Naive thymus-derived CD4-positive, alpha-beta T cell (primary cell): ENCODE results near the gene TBX20. TPM values are rescaled to one million over a fixed set of nuclear protein-coding genes. Genes with fewer than 3 reads are reported as not detected.
"Not testable (repeated sequence)": the region's sequence is repeated elsewhere in the genome, so short reads cannot be mapped to it uniquely, and the experiment has no call there.

Experiments used
- ATAC-seq: fragments of 150-1000 bp; cut with Tn5 transposase; 2 replicates; pipeline ENCODE4 v1.10.0; 2021; ENCODE audit warnings: mild to moderate bottlenecking, moderate library complexity
- CTCF ChIA-PET: fragments of 350-600 bp; sonication (Branson Sonifier 250); formaldehyde crosslinking; loops from one replicate; lab custom pipeline; 2021; ENCODE audit warnings: antibody characterized with exemption; lab: Charles Lee
- POLR2A ChIA-PET: fragments of 350-600 bp; sonication (Branson Sonifier 250); formaldehyde crosslinking; loops from one replicate; lab custom pipeline; 2021; ENCODE audit warnings: antibody characterized with exemption, inconsistent platforms; lab: Charles Lee
- DNase-seq, 9 donors: peaks; one replicate each; pipeline versions ENCODE4 v3.0.0 to v3.0.0-alpha.2; 2020 to 2022; ENCODE audit warnings: mixed read lengths in 1 of 9
- H3K27ac ChIP-seq: one replicate; pipeline ENCODE4 v1.7.0; 2013; ENCODE audit warnings: mild to moderate bottlenecking, low read depth, low read length, moderate library complexity
- H3K27me3 ChIP-seq, 2 donors: one replicate each; pipeline ENCODE4 v1.7.0; 2013; ENCODE audit warnings: low read length in 2 of 2, mild to moderate bottlenecking in 2 of 2, moderate library complexity in 2 of 2; ENCODE audit not compliant: control insufficient read depth in 2 of 2, insufficient read depth in 2 of 2
- H3K36me3 ChIP-seq, 3 experiments: 1 replicate in 2 of 3; 2 replicates in 1 of 3; pipeline ENCODE4 v1.7.0; 2013; ENCODE audit warnings: low read length in 3 of 3, mild to moderate bottlenecking in 3 of 3, moderate library complexity in 1 of 3; ENCODE audit not compliant: insufficient read depth in 3 of 3, control insufficient read depth in 2 of 3
- H3K4me1 ChIP-seq, 2 donors: one replicate each; pipeline ENCODE4 v1.7.0; 2013; ENCODE audit warnings: low read length in 2 of 2, mild to moderate bottlenecking in 2 of 2, moderate library complexity in 1 of 2; ENCODE audit not compliant: control insufficient read depth in 2 of 2, insufficient read depth in 2 of 2
- H3K4me3 ChIP-seq: 2 replicates; pipeline ENCODE4 v1.7.0; 2013; ENCODE audit warnings: mild to moderate bottlenecking, low read length
- H3K9me3 ChIP-seq, 3 experiments: 1 replicate in 2 of 3; 2 replicates in 1 of 3; pipeline ENCODE4 v1.7.0; 2013; ENCODE audit warnings: low read length in 3 of 3; ENCODE audit not compliant: control insufficient read depth in 2 of 3
- H3K27ac Mint-ChIP-seq, 9 donors: one replicate each; pipeline ENCODE4 v1.8.0; 2020 to 2022; ENCODE audit warnings: mixed read lengths in 9 of 9, mild to moderate bottlenecking in 8 of 9, moderate library complexity in 5 of 9, inconsistent platforms in 2 of 9
- H3K27me3 Mint-ChIP-seq, 5 donors: one replicate each; pipeline ENCODE4 v1.8.0; 2021 to 2022; ENCODE audit warnings: mixed read lengths in 5 of 5, mild to moderate bottlenecking in 1 of 5
- H3K36me3 Mint-ChIP-seq, 5 donors: one replicate each; pipeline ENCODE4 v1.8.0; 2020 to 2022; ENCODE audit warnings: mixed read lengths in 5 of 5, mild to moderate bottlenecking in 3 of 5, inconsistent platforms in 1 of 5
- H3K4me1 Mint-ChIP-seq, 7 donors: one replicate each; pipeline ENCODE4 v1.8.0; 2020 to 2022; ENCODE audit warnings: mixed read lengths in 7 of 7, mild to moderate bottlenecking in 3 of 7, inconsistent platforms in 1 of 7
- H3K4me3 Mint-ChIP-seq, 10 donors: one replicate each; pipeline ENCODE4 v1.8.0; 2020 to 2022; ENCODE audit warnings: mild to moderate bottlenecking in 10 of 10, mixed read lengths in 10 of 10, moderate library complexity in 6 of 10, inconsistent platforms in 2 of 10
- H3K9me3 Mint-ChIP-seq, 11 donors: one replicate each; pipeline ENCODE4 v1.8.0; 2020 to 2022; ENCODE audit warnings: mixed read lengths in 11 of 11, mild to moderate bottlenecking in 4 of 11, inconsistent platforms in 1 of 11, moderate library complexity in 1 of 11
- intact Hi-C, 2 donors: fragments of 100-400 bp; cut with micrococcal nuclease; formaldehyde crosslinking; loops; one replicate each; pipeline ENCODE4 v1.15.1; 2023
- polyA plus RNA-seq, 2 donors: library from polyadenylated mRNA; unstranded; fragments of 300-500 nt; fragmentation: Illumina TruSeq; gene quantifications; one replicate each; pipeline ENCODE4 v1.2.3, GENCODE V29; 2021
- total RNA-seq, 6 experiments: library from RNA in 5 of 6; stranded (reverse) in 5 of 6; gene quantifications; 1 replicate in 5 of 6; 2 replicates in 1 of 6; pipeline ENCODE4 v1.2.3 and lab custom pipeline; 2021 to 2026

Gene TBX20
- total and polyA plus RNA-seq, 7 experiments from 2014 or later = not detected

DNA sequence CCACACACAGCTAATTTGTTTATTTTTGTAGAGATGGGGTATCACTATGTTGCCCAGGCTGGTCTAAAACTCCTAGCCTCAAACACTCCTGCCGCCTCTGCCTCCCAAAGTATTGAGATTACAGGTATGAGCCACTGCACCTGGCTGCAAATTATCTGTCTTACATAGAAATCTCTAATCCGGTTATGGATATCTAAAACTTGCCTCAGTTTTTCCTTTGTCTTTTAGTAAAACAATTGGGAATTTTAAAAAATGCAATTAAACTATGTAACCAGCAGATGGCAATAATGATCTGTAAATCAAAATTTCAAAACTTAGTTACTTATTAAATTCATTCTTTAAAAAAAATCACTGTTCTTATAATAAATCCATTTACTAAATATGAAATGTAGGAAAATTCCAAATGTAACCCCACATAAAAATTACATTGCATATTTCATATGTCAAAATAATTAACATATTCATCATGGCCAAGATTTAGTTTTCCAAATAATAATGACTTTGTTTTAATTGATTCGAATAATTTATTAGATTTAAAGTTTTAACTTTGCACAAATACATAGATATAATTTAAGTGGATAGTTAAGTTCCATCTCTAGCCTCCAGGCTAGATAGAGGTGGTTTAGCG, 63.6 kb downstream of the TBX20 start:
- H3K27ac ChIP-seq, H3K4me3 ChIP-seq, H3K27ac Mint-ChIP-seq, POLR2A ChIA-PET, CTCF ChIA-PET, H3K36me3 ChIP-seq, H3K9me3 Mint-ChIP-seq, H3K9me3 ChIP-seq, DNase-seq, H3K27me3 ChIP-seq, H3K4me1 ChIP-seq, H3K4me3 Mint-ChIP-seq, ATAC-seq, H3K36me3 Mint-ChIP-seq: not testable (repeated sequence)
- Mint-ChIP-seq H3K4me1 (peaks cover 5 to 19% (median 6%) of the 10 kb centered on the region in 7 donors), H3K27me3 (peaks cover 17 to 41% (median 27%) of the 10 kb centered on the region in 5 donors)
- intact Hi-C loops = loop anchor here in 1 of 2 donors (2.0 kb wide), 1 partner anchor 347 kb away; no protein-coding TSS in a partner anchor

DNA sequence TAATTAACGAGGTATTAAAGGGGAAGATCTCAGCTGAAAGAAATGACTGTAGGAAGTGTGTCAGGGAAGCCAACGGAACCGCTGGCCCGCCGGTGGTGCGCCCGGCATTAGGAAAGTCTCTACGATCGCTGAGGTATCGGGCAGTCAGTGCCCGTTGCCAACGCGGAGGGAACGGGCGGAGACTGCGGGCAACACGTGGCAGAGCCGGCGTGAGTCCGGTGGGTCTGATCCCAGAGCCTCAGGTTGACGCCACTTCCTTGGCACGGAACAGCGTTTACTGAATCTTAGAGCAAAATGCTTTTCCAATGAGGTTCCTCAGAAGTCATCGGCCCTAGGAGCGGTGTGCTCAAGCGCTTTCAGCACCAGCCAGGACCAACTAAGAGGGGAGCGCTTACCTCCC, 67.1 kb downstream of the TBX20 start:
- Mint-ChIP-seq H3K27me3 (peaks cover 21 to 48% (median 30%) of the 10 kb centered on the region in 5 donors), H3K4me3 (peak overlapping the region in 9 of 10 donors; percentile 13 to 84 (median 59)), H3K4me1 (peaks cover 5 to 19% (median 6%) of the 10 kb centered on the region in 7 donors)
- H3K9me3 Mint-ChIP-seq, CTCF ChIA-PET, H3K27ac Mint-ChIP-seq, DNase-seq, H3K9me3 ChIP-seq, ATAC-seq, H3K27me3 ChIP-seq, H3K36me3 ChIP-seq, H3K27ac ChIP-seq, H3K4me3 ChIP-seq, H3K36me3 Mint-ChIP-seq, POLR2A ChIA-PET, H3K4me1 ChIP-seq: not testable (repeated sequence)
- intact Hi-C loops = loop anchor here in 1 of 2 donors (5.0 kb wide), 2 partner anchors 66 to 336 kb away; partner anchors contain the start of gene TBX20

DNA sequence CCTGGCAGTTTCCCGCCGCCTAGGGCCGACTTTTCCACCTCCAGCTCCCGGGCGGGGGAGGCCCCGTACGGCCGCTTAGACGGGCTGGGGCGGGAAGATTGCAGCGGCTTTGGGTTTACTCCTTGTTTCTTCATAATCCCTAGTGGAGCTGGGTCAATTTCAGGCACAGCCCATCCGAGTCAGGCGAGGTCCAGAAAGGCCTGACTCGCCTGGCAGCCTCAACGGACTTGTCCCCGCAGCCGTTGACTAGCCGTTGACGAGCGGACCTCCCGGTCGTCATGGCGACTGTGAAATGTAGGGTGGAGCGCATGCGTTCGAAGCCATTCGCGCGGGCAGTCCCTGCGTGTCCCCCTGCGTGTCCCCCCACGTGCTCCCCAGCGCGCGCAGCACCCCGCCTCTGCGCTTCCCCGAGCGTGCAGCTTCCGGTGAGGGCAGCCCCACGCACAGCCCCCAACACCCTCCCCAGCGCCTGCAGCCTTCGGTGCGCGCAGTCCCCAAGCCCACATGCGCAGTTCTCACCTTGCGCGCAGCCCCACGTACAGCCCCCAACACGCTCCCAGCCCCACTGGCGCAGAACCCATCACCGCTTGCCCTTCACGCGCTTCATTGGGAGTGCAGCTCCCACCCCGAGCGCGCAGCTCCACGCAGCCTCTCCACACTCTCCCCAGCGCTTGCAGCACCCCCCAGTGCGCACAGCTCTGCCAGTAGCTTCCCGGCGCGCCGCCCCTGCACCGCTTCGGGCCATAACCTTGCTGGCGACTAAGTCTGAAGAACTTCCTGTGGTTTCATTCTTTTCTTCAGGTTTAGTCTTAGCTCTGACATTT, 67.8 kb downstream of the TBX20 start:
- Histone ChIP-seq H3K36me3 (no peaks in the 10 kb centered on the region), H3K27ac (no peak overlapping the region), H3K9me3 (no peaks in the 10 kb centered on the region), H3K4me1 (no peaks in the 10 kb centered on the region), H3K4me3 (no peak overlapping the region), H3K27me3 (no peaks in the 10 kb centered on the region)
- H3K4me3 Mint-ChIP-seq = peak overlapping the region in 9 of 10 donors; percentile 13 to 84 (median 59)
- POLR2A ChIA-PET = no interaction called here
- H3K4me1 Mint-ChIP-seq = peaks cover 5 to 19% (median 6%) of the 10 kb centered on the region in 7 donors
- H3K27me3 Mint-ChIP-seq = peaks cover 21 to 48% (median 30%) of the 10 kb centered on the region in 5 donors
- intact Hi-C loops = loop anchor here in 1 of 2 donors (5.0 kb wide), 2 partner anchors 66 to 336 kb away; partner anchors contain the start of gene TBX20
- CTCF ChIA-PET = no interaction called here
- no peaks in the 10 kb centered on the region for H3K9me3 Mint-ChIP-seq
- no peak overlapping the region for H3K27ac Mint-ChIP-seq
- no peaks in the 10 kb centered on the region for H3K36me3 Mint-ChIP-seq
- ATAC-seq (no peak), DNase-seq (peak in 1 of 9 donors; percentile 23)

DNA sequence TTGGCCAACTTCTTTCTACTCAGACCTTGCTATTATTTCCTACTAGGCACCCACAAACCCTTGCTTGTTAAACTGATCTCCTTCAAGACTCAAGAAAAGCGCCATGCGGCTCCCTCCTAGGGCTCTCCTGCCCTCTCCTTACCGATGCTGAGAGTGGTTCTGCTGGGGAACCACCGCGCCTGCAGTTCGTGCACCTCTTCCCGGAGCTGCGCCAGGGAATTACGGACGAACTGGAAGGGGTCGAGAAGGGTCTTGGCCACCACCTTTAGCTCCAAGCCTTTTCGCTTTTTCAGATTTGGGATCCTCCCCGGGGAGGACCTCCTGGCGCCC, 68.4 kb downstream of the TBX20 start:
- H3K27ac Mint-ChIP-seq, H3K4me1 ChIP-seq, H3K36me3 Mint-ChIP-seq, ATAC-seq, H3K36me3 ChIP-seq, H3K9me3 ChIP-seq, H3K27ac ChIP-seq, POLR2A ChIA-PET, CTCF ChIA-PET, H3K9me3 Mint-ChIP-seq, DNase-seq, H3K27me3 ChIP-seq, H3K4me3 ChIP-seq: not testable (repeated sequence)
- Mint-ChIP-seq H3K4me1 (peaks cover 5 to 19% (median 6%) of the 10 kb centered on the region in 7 donors), H3K4me3 (peak overlapping the region in 1 of 10 donors; percentile 84), H3K27me3 (peaks cover 22 to 48% (median 30%) of the 10 kb centered on the region in 5 donors)
- intact Hi-C loops = loop anchor here in 1 of 2 donors (5.0 kb wide), 2 partner anchors 67 to 337 kb away; partner anchors contain the start of gene TBX20

DNA sequence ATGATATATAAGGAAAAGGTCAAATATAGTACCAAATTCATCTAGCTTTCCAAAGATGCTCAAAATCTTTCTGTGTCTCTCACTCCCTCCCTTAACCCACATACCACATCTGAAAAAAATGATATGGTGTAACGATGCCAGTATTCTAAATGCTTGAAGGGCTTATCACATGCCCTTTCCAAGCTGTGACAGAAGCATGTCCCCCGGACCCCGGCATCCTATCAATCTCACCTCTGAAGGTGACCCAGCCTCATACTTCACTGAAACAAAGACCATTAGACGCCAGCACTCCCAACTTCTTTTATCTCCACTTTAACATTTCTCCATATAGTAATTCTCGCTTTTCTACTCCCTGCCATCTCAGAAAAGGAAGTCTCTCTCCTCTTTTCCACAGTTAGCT, 68.9 kb downstream of the TBX20 start:
- H3K4me1 ChIP-seq, H3K27me3 ChIP-seq, DNase-seq, H3K4me3 ChIP-seq, H3K36me3 Mint-ChIP-seq, ATAC-seq, H3K27ac Mint-ChIP-seq, POLR2A ChIA-PET, H3K27ac ChIP-seq, H3K9me3 ChIP-seq, CTCF ChIA-PET, H3K36me3 ChIP-seq, H3K9me3 Mint-ChIP-seq: not testable (repeated sequence)
- Mint-ChIP-seq H3K4me1 (peaks cover 5 to 19% (median 6%) of the 10 kb centered on the region in 7 donors), H3K4me3 (peak overlapping the region in 1 of 10 donors; percentile 84), H3K27me3 (peaks cover 25 to 45% (median 30%) of the 10 kb centered on the region in 5 donors)
- intact Hi-C loops = loop anchor here in 1 of 2 donors (5.0 kb wide), 2 partner anchors 67 to 337 kb away; partner anchors contain the start of gene TBX20

DNA sequence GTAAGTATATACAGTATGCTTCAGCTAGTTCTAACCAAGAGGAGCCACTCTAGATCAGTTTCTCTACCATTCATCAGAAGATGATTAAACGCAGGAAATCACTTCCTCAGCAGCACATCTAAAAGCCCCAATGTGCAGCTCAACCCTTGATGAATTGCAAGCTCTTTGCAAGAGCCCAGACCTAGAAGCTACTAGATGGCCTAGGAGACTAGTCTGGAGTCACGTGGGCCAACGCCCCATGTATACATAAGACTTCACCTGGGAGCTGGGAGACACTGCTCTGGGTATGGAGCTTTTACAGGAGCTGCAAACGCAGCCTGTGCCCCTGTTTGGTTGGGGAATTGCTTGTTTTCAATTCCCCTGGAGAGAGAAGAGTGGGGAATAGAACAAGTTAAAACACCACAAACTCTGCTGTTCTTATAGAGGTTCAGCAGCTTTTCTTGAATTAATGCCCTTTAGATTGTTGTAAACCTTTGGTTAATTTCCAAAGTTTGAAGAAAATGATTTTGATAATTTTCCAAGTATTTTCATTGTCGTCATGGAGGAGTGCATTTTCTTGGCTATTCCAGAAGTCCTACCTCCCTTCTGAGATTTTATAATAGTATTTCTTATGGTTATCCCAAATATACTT, 69.9 kb downstream of the TBX20 start:
- ATAC-seq, H3K4me3 ChIP-seq, H3K4me1 ChIP-seq, H3K27me3 ChIP-seq, H3K9me3 Mint-ChIP-seq, H3K36me3 Mint-ChIP-seq, H3K36me3 ChIP-seq, intact Hi-C loops, POLR2A ChIA-PET, H3K27ac Mint-ChIP-seq, DNase-seq, H3K9me3 ChIP-seq, CTCF ChIA-PET, H3K4me3 Mint-ChIP-seq, H3K27ac ChIP-seq: not testable (repeated sequence)
- H3K27me3 Mint-ChIP-seq = peaks cover 25 to 41% (median 30%) of the 10 kb centered on the region in 5 donors
- H3K4me1 Mint-ChIP-seq = peaks cover 5 to 19% (median 6%) of the 10 kb centered on the region in 7 donors
